Lung microvascular endothelial cell (primary cell): ENCODE results near the gene SLC25A31. TPM values are rescaled to one million over a fixed set of nuclear protein-coding genes. Genes with fewer than 3 reads are reported as not detected.

ENCODE experiments used
- DNase-seq, 2 donors: peaks; one replicate each; pipeline versions ENCODE4 v3.0.0 to v3.0.0-alpha.2; 2010; ENCODE audit warnings: low read depth in 2 of 2
- total RNA-seq: library from RNA; depleted of rRNA; stranded (reverse); fragments of >200 nt; gene quantifications from 2 replicates; pipeline ENCODE4 v1.2.1, GENCODE V29; 2014

Gene SLC25A31
- total RNA-seq, 1 donor from 2014 or later = not detected

DNA sequence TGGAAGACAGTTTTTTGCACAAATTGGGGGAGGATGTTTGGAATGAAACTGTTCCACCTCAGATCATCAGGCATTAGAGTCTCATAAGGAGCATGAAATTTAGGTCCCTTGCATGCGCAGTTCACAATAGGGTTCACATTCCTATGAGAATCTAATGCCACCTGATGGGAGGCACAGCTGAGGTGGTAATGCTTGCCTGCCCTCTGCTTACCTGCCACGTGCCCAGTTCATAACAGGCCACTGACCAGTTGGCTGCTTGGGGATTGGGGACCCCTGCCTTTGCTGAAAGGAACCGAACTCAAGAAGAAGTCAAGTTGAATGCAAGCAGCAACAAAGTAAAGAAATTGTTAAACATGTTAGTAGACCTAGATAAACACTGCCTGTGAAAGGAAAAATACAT, 47.3 kb downstream of the SLC25A31 start:
- DNase-seq = no peak

DNA sequence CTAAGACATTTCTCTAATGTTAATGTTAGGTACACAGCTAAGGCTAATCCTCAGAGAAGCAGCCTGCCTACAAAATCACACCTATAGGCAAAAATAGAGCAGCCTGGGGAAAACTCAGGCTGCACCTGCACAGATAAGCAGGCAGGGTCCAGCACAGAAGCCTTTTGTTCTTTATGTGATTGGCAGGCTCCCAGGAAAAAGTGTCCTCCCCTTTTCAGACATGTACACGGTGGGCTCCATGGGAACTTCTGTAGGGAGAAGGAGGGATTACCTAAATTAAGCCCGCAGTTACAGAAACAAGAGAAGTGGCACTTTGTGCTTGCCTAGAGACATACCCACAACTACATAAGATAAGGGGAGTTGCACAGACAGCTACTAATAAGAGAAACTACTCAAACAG, 47.9 kb downstream of the SLC25A31 start:
- no peak for DNase-seq

- DNase-seq = no peak
Observed at GRCh38 chr4:127780598-127780997, 50.4 kb downstream of the SLC25A31 start.

DNA sequence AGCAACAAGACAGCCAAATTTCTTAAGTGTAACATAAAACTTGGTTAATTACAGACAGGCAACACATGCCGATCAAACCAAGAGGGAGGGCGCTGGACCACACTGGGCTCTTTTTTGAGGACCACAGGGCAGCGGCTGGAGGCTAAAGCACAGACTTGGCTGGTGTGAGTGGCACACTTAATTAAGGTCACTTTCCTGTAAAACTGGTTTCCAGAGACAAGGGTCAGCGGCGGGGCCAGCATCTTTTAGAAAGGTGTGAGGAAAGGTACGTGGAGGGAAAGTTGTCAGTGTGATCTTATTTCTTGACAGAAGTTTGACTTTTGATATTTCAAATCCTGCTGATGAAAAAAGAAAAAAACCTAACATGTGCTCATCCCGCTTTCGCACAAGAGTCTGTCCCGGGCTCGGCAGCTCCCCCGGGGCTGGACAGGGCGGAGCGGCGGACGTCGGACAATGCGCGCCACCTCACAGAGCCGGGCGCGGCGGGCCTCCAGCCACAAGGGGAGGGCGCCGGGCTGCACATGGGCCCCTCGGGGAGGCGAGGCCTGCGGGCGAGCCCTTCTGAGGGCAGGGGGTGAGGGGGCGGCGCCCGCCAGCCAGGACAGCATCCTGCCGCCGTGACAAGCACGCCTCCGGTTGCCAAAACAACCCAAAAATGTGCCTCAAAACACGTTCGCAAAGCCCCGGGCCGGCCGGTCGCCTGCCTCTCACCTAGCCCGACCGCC, 51.3 kb downstream of the SLC25A31 start:
- DNase-seq = peak; percentile 62 to 73

DNA sequence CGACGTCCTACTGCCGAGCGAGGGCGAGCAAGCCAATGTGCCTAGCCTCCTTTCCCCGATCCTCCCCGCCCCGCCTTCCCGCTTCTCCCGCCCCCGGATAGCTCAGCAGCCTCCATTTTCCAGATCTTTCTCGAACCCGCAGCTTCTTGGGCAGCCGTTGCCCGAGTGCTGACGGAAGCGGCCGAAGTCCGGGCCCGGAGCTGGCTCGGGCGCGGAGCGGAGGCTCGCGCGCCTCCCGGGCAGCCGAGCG, 51.8 kb downstream of the SLC25A31 start:
- peak; percentile 88 to 91 for DNase-seq

GRCh38 chr4:127782275-127783025, 52.2 kb downstream of the SLC25A31 start, which contains the start of gene HSPA4L:
Gene HSPA4L, plus strand, starts transcription at chr4:127782322. Its CDS starts 229 bp downstream, at chr4:127782551.
- DNase-seq = peak; percentile 40 to 78

- DNase-seq = peak; percentile 70 to 98
Observed at GRCh38 chr4:127783026-127783769, 53.0 kb downstream of the SLC25A31 start.

DNA sequence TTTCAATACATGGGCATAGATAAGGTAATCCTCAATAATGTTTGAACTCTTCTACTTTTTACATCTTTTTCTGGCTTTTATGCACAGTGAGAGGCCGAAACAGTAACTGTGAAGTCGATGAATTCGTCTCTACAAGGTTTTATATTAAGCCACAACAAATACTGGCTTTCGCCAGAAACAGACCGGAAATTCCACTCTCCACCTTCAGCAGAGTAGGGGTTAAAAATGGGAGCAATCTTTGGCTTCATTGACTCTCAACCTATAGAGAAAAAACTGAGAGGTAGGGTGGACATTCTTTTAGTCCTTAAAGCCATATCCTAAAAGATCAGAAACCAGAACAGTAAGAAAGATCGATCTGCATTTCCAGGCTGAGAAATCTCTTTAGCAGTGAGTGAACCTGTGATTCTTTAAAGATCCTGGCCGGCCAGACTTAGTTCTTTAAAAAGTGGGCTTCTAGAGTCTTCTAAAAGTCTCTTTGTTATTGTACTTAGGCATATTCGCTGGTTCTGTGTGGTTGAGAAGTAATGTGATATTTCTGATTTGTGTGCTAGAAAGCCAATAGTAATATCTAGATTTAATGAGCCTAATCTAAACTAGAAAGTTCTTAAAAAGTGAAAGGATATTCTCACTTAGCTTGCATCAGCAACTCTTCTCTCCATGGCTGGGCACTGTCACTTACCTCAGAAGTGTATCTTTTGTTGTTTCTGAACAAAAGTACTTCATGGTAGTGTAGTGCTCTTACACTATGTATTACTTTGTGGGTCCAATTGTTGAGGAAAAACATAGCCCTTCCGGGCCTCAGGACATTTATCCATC, 54.0 kb downstream of the SLC25A31 start:
- DNase-seq = no peak

GRCh38 chr4:127788517-127788916, 58.3 kb downstream of the SLC25A31 start:
- DNase-seq = no peak

- no peak for DNase-seq
Observed at GRCh38 chr4:127791391-127791790, 61.2 kb downstream of the SLC25A31 start.

- no peak for DNase-seq
Observed at GRCh38 chr4:127793528-127793927, 63.3 kb downstream of the SLC25A31 start.

- no peak for DNase-seq
Observed at GRCh38 chr4:127799711-127800110, 69.5 kb downstream of the SLC25A31 start.

DNA sequence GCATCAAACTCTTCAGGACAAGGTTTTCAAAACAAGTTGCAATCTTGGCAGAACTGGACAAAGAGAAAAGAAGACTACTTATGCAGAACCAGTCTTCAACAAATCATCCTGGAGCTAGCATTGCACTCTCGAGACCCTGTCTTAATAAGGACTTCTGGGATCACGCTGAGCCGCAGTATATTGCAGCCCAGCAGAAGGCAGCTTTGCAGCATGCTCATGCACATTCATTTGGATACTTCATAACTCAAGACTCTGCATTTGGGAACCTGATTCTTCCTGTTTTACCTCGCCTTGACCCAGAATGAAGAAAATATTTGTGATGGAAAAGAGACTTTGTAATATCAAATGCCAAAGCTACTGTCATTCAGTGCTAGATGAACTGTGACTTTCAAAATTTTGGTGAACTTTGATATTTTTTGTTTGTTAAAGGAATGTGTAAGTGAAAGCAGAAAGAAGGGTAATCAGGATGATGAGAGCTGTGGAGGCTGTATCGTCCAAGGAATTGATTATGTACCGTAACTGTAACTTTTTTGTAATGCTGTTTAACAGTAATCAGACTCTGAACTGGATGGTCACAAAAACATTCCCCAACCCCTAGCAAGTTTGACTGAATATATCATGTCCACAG, 79.1 kb downstream of the SLC25A31 start:
- DNase-seq = peak; percentile 8 to 24

- no peak for DNase-seq
Observed at GRCh38 chr4:127810551-127810950, 80.4 kb downstream of the SLC25A31 start.

DNA sequence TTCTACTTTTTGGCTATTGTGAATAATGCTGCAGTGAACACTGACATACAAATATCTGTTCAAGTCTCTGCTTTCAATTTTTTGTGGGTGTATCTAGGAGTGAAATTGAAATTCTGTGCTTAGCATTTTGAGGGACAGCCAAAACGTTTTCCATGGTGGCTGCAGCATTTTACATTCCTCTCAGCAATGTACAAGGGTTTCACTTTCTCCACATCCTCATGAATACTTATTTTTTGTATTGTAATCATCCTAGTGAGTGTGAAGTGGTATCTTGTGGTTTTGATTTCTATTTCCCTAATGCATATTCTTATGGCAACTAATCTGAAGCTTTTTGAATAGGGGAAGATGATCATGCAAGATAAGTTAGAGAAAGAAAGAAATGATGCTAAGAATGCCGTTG, 92.2 kb downstream of the SLC25A31 start:
- no peak for DNase-seq

Other genes with a start within 250 kb of the SLC25A31 start
- gene INTU, start 97.4 kb upstream of the SLC25A31 start, total RNA-seq = 1.2 and 1.3 TPM in 2 replicates
- gene HSPA4L, start 51.9 kb downstream of the SLC25A31 start, total RNA-seq = 0.99 and 2.0 TPM in 2 replicates
- gene PLK4, start 150.5 kb downstream of the SLC25A31 start, total RNA-seq = 3.6 and 7.8 TPM in 2 replicates
- gene MFSD8, start 234.8 kb downstream of the SLC25A31 start, total RNA-seq = 12.0 and 16.1 TPM in 2 replicates
- gene ABHD18, start 235.0 kb downstream of the SLC25A31 start, total RNA-seq = 4.1 and 5.4 TPM in 2 replicates